GM23248 (cell line): Measurements from ENCODE around the gene E2F7. TPM values are rescaled to one million over a fixed set of nuclear protein-coding genes. Genes with fewer than 3 reads are reported as not detected.

Experiments
- DNase-seq: peaks from one replicate; pipeline ENCODE4 v3.0.0-alpha.2; 2015
- H2AFZ ChIP-seq: fragments of 200-600 bp; sonication (generic); 2 replicates; pipeline ENCODE4 v1.6.1; 2016; ENCODE audit warnings: antibody characterized with exemption
- H3F3A ChIP-seq: fragments of 200-600 bp; sonication (generic); 2 replicates; pipeline ENCODE4 v1.6.1; 2016; ENCODE audit warnings: mild to moderate bottlenecking, antibody characterized with exemption, mixed run types; ENCODE audit not compliant: insufficient read depth
- H3K27ac ChIP-seq: fragments of 200-600 bp; sonication (generic); 2 replicates; pipeline ENCODE4 v1.5.1; 2016; ENCODE audit warnings: mild to moderate bottlenecking
- H3K27me3 ChIP-seq: fragments of 200-600 bp; sonication (generic); replicated peaks from 2 replicates; pipeline ENCODE4 v1.6.1; 2016; ENCODE audit warnings: mild to moderate bottlenecking; ENCODE audit not compliant: insufficient read depth
- H3K36me3 ChIP-seq: fragments of 200-600 bp; sonication (generic); 2 replicates; pipeline ENCODE4 v1.6.1; 2016; ENCODE audit warnings: low read depth, mild to moderate bottlenecking
- H3K4me1 ChIP-seq: fragments of 200-600 bp; sonication (generic); 2 replicates; pipeline ENCODE4 v1.6.1; 2016; ENCODE audit warnings: mild to moderate bottlenecking; ENCODE audit not compliant: insufficient read depth
- H3K4me2 ChIP-seq: fragments of 200-600 bp; sonication (generic); one replicate; pipeline ENCODE4 v1.6.1; 2016; ENCODE audit warnings: mild to moderate bottlenecking; ENCODE audit not compliant: unreplicated experiment
- H3K4me3 ChIP-seq: fragments of 200-600 bp; sonication (generic); 2 replicates; pipeline ENCODE4 v1.5.1; 2016; ENCODE audit warnings: mild to moderate bottlenecking
- H3K79me2 ChIP-seq: fragments of 200-600 bp; sonication (generic); 2 replicates; pipeline ENCODE4 v1.6.1; 2016; ENCODE audit warnings: mild to moderate bottlenecking; ENCODE audit not compliant: insufficient read depth
- H3K9ac ChIP-seq: fragments of 200-600 bp; sonication (generic); 2 replicates; pipeline ENCODE4 v1.6.1; 2016; ENCODE audit warnings: mild to moderate bottlenecking
- H3K9me2 ChIP-seq: fragments of 200-600 bp; sonication (generic); 2 replicates; pipeline ENCODE4 v1.6.1; 2016; ENCODE audit warnings: mixed run types, mild to moderate bottlenecking, moderate library complexity; ENCODE audit not compliant: insufficient read depth
- H3K9me3 ChIP-seq: fragments of 200-600 bp; sonication (generic); one replicate; pipeline ENCODE4 v1.6.1; 2017; ENCODE audit warnings: low read depth
- H4K20me1 ChIP-seq: fragments of 200-600 bp; sonication (generic); 2 replicates; pipeline ENCODE4 v1.6.0; 2016; ENCODE audit not compliant: insufficient read depth
- EZH2 ChIP-seq: fragments of 200-600 bp; sonication (generic); IDR thresholded peaks from 2 replicates; pipeline ENCODE4 v1.6.1; 2018; ENCODE audit warnings: antibody characterized with exemption, mild to moderate bottlenecking; ENCODE audit not compliant: insufficient read depth, poor library complexity, severe bottlenecking
- EZH2phosphoT487 ChIP-seq: fragments of 200-600 bp; sonication (generic); IDR thresholded peaks from 2 replicates; pipeline ENCODE4 v1.6.1; 2018; ENCODE audit warnings: antibody characterized with exemption, moderate library complexity, mild to moderate bottlenecking, low read depth; ENCODE audit not compliant: insufficient read depth
- WGBS, 2 experiments: methylation state at CpG; one replicate each; pipeline ENCODE4 v1.1.6; 2015 to 2017; ENCODE audit warnings: low lambda C conversion rate in 2 of 2, low coverage in 1 of 2; ENCODE audit errors: missing lambda C conversion rate in 2 of 2; 5-methylcytosine and 5-hydroxymethylcytosine counted together
- in situ Hi-C: fragments of 300-500 bp; cut with MboI; formaldehyde crosslinking; loops from 2 replicates; pipeline ENCODE4 v1.15.0; 2020
- polyA plus RNA-seq: library from polyadenylated mRNA; unstranded; fragments of >200 nt; fragmentation: Nextera tagmentation; extraction: Ambion mirVana; gene quantifications from 2 replicates; pipeline ENCODE4 v1.2.1, GENCODE V29; 2016
- total RNA-seq: library from RNA; depleted of rRNA; stranded (reverse); fragments of >200 nt; shearing (Covaris generic); gene quantifications from 2 replicates; pipeline ENCODE4 v1.2.3, GENCODE V29; 2014; rRNA removed

The E2F7 gene, protein sequence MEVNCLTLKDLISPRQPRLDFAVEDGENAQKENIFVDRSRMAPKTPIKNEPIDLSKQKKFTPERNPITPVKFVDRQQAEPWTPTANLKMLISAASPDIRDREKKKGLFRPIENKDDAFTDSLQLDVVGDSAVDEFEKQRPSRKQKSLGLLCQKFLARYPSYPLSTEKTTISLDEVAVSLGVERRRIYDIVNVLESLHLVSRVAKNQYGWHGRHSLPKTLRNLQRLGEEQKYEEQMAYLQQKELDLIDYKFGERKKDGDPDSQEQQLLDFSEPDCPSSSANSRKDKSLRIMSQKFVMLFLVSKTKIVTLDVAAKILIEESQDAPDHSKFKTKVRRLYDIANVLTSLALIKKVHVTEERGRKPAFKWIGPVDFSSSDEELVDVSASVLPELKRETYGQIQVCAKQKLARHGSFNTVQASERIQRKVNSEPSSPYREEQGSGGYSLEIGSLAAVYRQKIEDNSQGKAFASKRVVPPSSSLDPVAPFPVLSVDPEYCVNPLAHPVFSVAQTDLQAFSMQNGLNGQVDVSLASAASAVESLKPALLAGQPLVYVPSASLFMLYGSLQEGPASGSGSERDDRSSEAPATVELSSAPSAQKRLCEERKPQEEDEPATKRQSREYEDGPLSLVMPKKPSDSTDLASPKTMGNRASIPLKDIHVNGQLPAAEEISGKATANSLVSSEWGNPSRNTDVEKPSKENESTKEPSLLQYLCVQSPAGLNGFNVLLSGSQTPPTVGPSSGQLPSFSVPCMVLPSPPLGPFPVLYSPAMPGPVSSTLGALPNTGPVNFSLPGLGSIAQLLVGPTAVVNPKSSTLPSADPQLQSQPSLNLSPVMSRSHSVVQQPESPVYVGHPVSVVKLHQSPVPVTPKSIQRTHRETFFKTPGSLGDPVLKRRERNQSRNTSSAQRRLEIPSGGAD
- total RNA-seq: 2.5 and 5.6 TPM in 2 replicates
- 3.7 and 5.7 TPM in 2 replicates for polyA plus RNA-seq

GRCh38 chr12:77065361-77066204 is at the start of gene E2F7:
E2F7 (minus strand) TSS chr12:77065569; CDS start chr12:77064635, 934 bp downstream.
- peak; percentile 92 for DNase-seq

DNA sequence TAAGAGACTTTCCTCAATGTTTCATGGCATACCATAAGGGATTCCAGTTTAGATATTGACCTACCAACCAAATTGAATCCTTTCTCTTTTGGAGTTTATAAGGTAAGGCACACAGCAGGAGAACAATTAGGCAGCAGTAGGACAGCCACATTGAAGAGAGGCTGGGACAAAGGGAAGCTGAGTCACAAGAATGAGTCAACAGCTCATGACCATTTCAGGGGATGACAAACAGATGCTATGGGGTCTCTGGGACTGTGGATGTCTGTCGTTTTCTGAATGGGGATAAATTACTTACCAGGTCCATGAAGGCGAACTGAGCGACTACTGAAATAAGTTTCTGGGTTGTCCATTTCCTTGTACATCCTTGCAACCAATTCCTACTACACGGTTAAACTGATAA is 48.6 kb upstream of the E2F7 start:
- DNase-seq: peak; percentile 51
- no peak overlapping the region for H3K27ac ChIP-seq

More at GRCh38 chr12:77065361-77066204, at the start of gene E2F7:
- Histone ChIP-seq H3K36me3 (no peaks in the 10 kb centered on the region), H3K9me3 (no peaks in the 10 kb centered on the region), H2AFZ (peak within 1 kb of the TSS; percentile 89), H3K4me1 (no peaks in the 10 kb centered on the region), H3K4me3 (peak within 1 kb of the TSS; percentile 81), H3F3A (0 out of 2 replicates have a peak, but pooled peaks cover 3% of the 10 kb centered on the region), H3K9me2 (no peaks in the 10 kb centered on the region), H3K4me2 (peak within 1 kb of the TSS; percentile 77), H3K27me3 (no peaks in the 10 kb centered on the region), H3K79me2 (peaks cover 45% of the 10 kb centered on the region), H3K9ac (peak within 1 kb of the TSS; percentile 82), H3K27ac (peak within 1 kb of the TSS; percentile 57), H4K20me1 (no peaks in the 10 kb centered on the region)
- TF ChIP-seq EZH2 (no peak), EZH2phosphoT487 (no peak)
- WGBS, 2 experiments: 0 to 1% methylated on average over 62 to 71 of the region's 87 CpGs
- in situ Hi-C loops: no loop called here

DNA sequence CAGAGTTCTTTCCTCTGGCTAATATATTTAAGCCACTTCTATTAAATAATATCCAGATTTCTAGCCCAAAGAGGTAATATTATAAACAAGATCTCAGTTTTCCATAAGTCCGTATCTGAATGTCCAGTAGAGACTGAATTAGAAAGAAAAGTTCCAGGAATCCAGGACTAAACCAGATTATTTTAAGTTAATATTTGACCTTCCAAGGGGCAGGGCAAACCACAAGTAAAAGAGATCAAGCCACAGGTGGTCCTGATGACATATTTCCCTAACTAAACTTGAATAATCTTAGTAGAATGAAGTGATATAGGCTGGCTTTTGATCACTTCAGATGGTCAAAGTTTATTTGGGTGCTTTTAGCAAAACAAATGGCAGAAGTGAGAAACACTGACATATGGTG is 43.3 kb upstream of the E2F7 start:
- peaks cover 24% of the 10 kb centered on the region for H3K4me1 ChIP-seq
- TF ChIP-seq EZH2phosphoT487 (no peak), EZH2 (no peak)
- H3K9me2 ChIP-seq: no peaks in the 10 kb centered on the region; the same call in 1 of the 2 replicates
- H4K20me1 ChIP-seq: no peaks in the 10 kb centered on the region
- no peaks in the 10 kb centered on the region for H3K36me3 ChIP-seq
- no peaks in the 10 kb centered on the region for H3K9me3 ChIP-seq
- peaks cover 10% of the 10 kb centered on the region for H3F3A ChIP-seq
- in situ Hi-C loops: no loop called here
- no peaks in the 10 kb centered on the region for H3K79me2 ChIP-seq
- no peak overlapping the region for H2AFZ ChIP-seq
- H3K9ac ChIP-seq: no peak overlapping the region
- 79 to 83% methylated on average over 1 of the region's 1 CpG for WGBS, 2 experiments
- no peaks in the 10 kb centered on the region for H3K27me3 ChIP-seq
- no peak overlapping the region for H3K4me2 ChIP-seq
- no peak for DNase-seq
- H3K4me3 ChIP-seq: no peak overlapping the region
- H3K27ac ChIP-seq: no peak overlapping the region

More for the DNA sequence above, 48.6 kb upstream of the E2F7 start:
- Histone ChIP-seq H3F3A (peaks cover 29% of the 10 kb centered on the region), H3K4me3 (no peak overlapping the region), H3K4me1 (peaks cover 34% of the 10 kb centered on the region), H3K79me2 (no peaks in the 10 kb centered on the region), H3K4me2 (no peak overlapping the region), H4K20me1 (no peaks in the 10 kb centered on the region), H3K36me3 (no peaks in the 10 kb centered on the region), H3K27me3 (no peaks in the 10 kb centered on the region), H3K9me2 (no peaks in the 10 kb centered on the region; the same call in 1 of the 2 replicates), H3K9ac (no peak overlapping the region), H3K9me3 (no peaks in the 10 kb centered on the region), H2AFZ (no peak overlapping the region)
- in situ Hi-C loops: no loop called here
- TF ChIP-seq EZH2phosphoT487 (no peak), EZH2 (no peak)
- 78 to 82% methylated on average over 4 of the region's 4 CpGs for WGBS, 2 experiments

- H3K9me2 ChIP-seq: no peaks in the 10 kb centered on the region; the same call in 1 of the 2 replicates
- 97 to 100% methylated on average over 2 of the region's 2 CpGs for WGBS, 2 experiments
- H3F3A ChIP-seq: peaks cover 25% of the 10 kb centered on the region
Measured at GRCh38 chr12:77107121-77107520, 41.8 kb upstream of the E2F7 start.

More at GRCh38 chr12:77107121-77107520, 41.8 kb upstream of the E2F7 start:
- Histone ChIP-seq H3K27ac (no peak overlapping the region), H3K4me1 (peaks cover 40% of the 10 kb centered on the region), H3K27me3 (no peaks in the 10 kb centered on the region), H3K4me2 (no peak overlapping the region), H3K4me3 (no peak overlapping the region), H3K36me3 (no peaks in the 10 kb centered on the region), H3K79me2 (no peaks in the 10 kb centered on the region), H3K9me3 (no peaks in the 10 kb centered on the region), H3K9ac (no peak overlapping the region), H2AFZ (no peak overlapping the region), H4K20me1 (no peaks in the 10 kb centered on the region)
- no peak for DNase-seq
- TF ChIP-seq EZH2phosphoT487 (no peak), EZH2 (no peak)
- in situ Hi-C loops: no loop called here
